GM04503 (cell line): Measurements from ENCODE around the gene CDH23.

ENCODE experiments used
- DNase-seq: peaks from one replicate; pipeline ENCODE4 v3.0.0-alpha.2; 2012; ENCODE audit warnings: low read depth

The CDH23 gene

GRCh38 chr10:71537681-71538080, 141.0 kb downstream of the CDH23 start:
- no peak for DNase-seq

- no peak for DNase-seq
Measured at GRCh38 chr10:71538608-71539260, 142.0 kb downstream of the CDH23 start.

- no peak for DNase-seq
Measured at GRCh38 chr10:71539442-71540118, 142.9 kb downstream of the CDH23 start.

- no peak for DNase-seq
Measured at GRCh38 chr10:71542478-71542877, 145.8 kb downstream of the CDH23 start.

- DNase-seq: no peak
Measured at GRCh38 chr10:71543608-71544170, 147.0 kb downstream of the CDH23 start.

GRCh38 chr10:71545001-71545400, 148.3 kb downstream of the CDH23 start:
- DNase-seq: no peak

GRCh38 chr10:71546220-71546619, 149.5 kb downstream of the CDH23 start:
- DNase-seq: no peak

- no peak for DNase-seq
Measured at GRCh38 chr10:71547312-71547711, 150.6 kb downstream of the CDH23 start.

- no peak for DNase-seq
Measured at GRCh38 chr10:71547876-71548846, 151.4 kb downstream of the CDH23 start.

- DNase-seq: no peak
Measured at GRCh38 chr10:71549766-71550533, 153.2 kb downstream of the CDH23 start.

GRCh38 chr10:71550628-71551027, 153.9 kb downstream of the CDH23 start:
- no peak for DNase-seq

GRCh38 chr10:71551970-71552369, 155.2 kb downstream of the CDH23 start:
- DNase-seq: no peak

- DNase-seq: no peak
Measured at GRCh38 chr10:71553432-71553831, 156.7 kb downstream of the CDH23 start.

- DNase-seq: no peak
Measured at GRCh38 chr10:71554671-71555070, 158.0 kb downstream of the CDH23 start.

GRCh38 chr10:71555087-71555723, 158.5 kb downstream of the CDH23 start:
- DNase-seq: no peak

GRCh38 chr10:71555724-71556119, 159.0 kb downstream of the CDH23 start:
- no peak for DNase-seq

GRCh38 chr10:71558991-71559390, 162.3 kb downstream of the CDH23 start:
- DNase-seq: no peak

GRCh38 chr10:71561003-71561574, 164.4 kb downstream of the CDH23 start:
- DNase-seq: no peak

GRCh38 chr10:71562181-71562580, 165.5 kb downstream of the CDH23 start:
- no peak for DNase-seq

- DNase-seq: no peak
Measured at GRCh38 chr10:71562904-71563303, 166.2 kb downstream of the CDH23 start.
